Mammary epithelial cell (primary cell): ENCODE results near the gene BBIP1.

ENCODE experiments used
- EZH2 ChIP-seq: IDR thresholded peaks from 2 replicates; pipeline ENCODE4 v1.6.1; 2012; ENCODE audit warnings: low read length, inconsistent platforms, borderline replicate concordance
- TF ChIP-seq, protein P1 (sequence below), 2 donors: IDR thresholded peaks in 1 of 2; conservative IDR thresholded peaks in 1 of 2; 2 replicates each; pipeline ENCODE4 v1.5.1; 2011 to 2012; ENCODE audit warnings: inconsistent platforms in 2 of 2, low read length in 2 of 2, mild to moderate bottlenecking in 2 of 2, control low read depth in 1 of 2, low read depth in 1 of 2; ENCODE audit not compliant: insufficient read depth in 1 of 2; ENCODE audit errors: extremely low read depth in 1 of 2

DNA sequence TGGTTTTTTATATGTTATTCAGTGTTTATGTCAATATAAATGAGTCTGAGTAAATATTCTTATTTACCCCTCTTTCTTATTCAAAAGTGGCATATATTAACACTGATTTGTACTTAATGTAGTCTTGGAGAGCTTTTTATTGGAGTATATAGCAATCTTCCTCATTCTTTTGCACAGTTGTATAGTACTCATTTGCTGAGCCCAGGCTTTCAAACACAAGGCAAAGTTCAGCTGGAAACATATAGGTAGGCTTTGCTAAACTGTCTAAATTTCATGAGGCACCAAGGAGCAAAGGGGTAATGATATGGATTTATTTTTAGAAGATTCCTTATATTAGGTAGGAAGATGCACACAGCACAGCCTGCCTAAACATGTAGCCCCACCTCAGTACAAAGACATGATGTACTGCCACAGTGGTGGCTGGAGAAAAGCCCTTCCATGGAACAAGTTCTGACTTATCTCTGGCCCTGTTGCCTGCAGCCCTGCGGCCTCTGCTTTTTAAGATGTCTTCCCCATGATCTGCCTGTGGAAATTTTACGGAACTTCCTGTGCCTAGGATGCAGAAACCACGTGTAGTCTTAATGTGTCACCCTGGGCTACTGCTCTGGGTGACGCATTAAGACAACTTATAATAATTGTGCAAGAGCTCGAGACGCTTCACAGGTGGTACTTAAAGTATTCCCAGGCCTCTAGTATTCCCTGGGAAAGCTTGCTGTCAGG lies 56.9 kb downstream of the BBIP1 start:
- TF ChIP-seq, protein P1, sequence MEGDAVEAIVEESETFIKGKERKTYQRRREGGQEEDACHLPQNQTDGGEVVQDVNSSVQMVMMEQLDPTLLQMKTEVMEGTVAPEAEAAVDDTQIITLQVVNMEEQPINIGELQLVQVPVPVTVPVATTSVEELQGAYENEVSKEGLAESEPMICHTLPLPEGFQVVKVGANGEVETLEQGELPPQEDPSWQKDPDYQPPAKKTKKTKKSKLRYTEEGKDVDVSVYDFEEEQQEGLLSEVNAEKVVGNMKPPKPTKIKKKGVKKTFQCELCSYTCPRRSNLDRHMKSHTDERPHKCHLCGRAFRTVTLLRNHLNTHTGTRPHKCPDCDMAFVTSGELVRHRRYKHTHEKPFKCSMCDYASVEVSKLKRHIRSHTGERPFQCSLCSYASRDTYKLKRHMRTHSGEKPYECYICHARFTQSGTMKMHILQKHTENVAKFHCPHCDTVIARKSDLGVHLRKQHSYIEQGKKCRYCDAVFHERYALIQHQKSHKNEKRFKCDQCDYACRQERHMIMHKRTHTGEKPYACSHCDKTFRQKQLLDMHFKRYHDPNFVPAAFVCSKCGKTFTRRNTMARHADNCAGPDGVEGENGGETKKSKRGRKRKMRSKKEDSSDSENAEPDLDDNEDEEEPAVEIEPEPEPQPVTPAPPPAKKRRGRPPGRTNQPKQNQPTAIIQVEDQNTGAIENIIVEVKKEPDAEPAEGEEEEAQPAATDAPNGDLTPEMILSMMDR (conservative IDR thresholded peaks at IDR 0.05 in 1 of 2, IDR thresholded peaks at IDR 0.05 in 1 of 2; ENCODE audit: extremely low read depth in 1 of 2, insufficient read depth in 1 of 2, low read depth in 1 of 2, low read length in 2 of 2), result no peak
- no peak for TF ChIP-seq EZH2
